Central memory CD8-positive, alpha-beta T cell (primary cell): Measurements from ENCODE around the gene THADA.

Experiments
- ATAC-seq: fragments of 150-1000 bp; cut with Tn5 transposase; replicated peaks from 2 replicates; pipeline ENCODE4 v1.10.0; 2022; ENCODE audit warnings: mild to moderate bottlenecking, moderate FRiP score, moderate number of reproducible peaks; ENCODE audit not compliant: poor library complexity, severe bottlenecking; ENCODE audit errors: extremely low read depth
- DNase-seq, 2 donors: peaks; one replicate each; pipeline ENCODE4 v3.0.0; 2021; ENCODE audit warnings: low spot score in 2 of 2
- H3K27ac Mint-ChIP-seq: one replicate; pipeline ENCODE4 v1.8.0; 2022; ENCODE audit warnings: low read depth, mild to moderate bottlenecking, moderate library complexity, mixed read lengths
- H3K27me3 Mint-ChIP-seq: one replicate; pipeline ENCODE4 v1.8.0; 2022; ENCODE audit warnings: mixed read lengths
- H3K36me3 Mint-ChIP-seq: one replicate; pipeline ENCODE4 v1.8.0; 2022; ENCODE audit warnings: mild to moderate bottlenecking, moderate library complexity, mixed read lengths; ENCODE audit not compliant: insufficient read depth
- H3K4me1 Mint-ChIP-seq: one replicate; pipeline ENCODE4 v1.8.0; 2022; ENCODE audit warnings: mixed read lengths
- H3K4me3 Mint-ChIP-seq: one replicate; pipeline ENCODE4 v1.8.0; 2022; ENCODE audit warnings: mild to moderate bottlenecking, moderate library complexity, mixed read lengths
- H3K9me3 Mint-ChIP-seq: one replicate; pipeline ENCODE4 v1.8.0; 2022; ENCODE audit warnings: mixed read lengths

THADA gene

DNA sequence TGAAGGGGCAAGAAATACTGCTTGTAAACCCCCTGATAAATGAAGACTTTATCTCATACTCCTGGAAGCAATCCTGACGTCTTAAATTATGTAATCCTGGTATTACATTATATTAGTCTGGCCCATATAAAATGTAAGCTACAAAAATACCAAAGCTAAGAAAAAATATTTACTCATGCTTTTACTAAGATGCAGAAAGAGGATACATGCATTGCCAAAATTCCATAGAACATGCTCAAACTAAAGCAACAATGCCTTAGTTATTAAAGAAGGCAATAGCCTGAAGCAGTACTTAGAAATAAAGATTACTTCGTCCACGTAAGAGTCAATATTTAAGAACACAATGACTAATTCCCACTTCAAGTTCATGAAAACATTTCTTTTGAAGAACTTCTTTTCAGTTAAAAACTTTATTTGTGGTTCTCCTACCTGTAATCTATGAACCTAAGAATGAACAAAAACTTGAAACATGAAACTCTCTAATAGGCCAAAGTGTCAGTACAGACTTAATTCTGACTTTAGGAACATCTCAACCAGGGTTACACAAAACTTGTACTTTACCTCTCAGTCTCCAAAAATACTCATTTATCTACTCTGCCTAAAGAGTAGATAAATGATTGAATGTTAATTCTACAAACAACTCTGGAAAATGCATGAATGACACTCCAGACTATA lies 117.3 kb downstream of the THADA start:
- H3K27ac Mint-ChIP-seq, result no peak overlapping the region
- H3K4me3 Mint-ChIP-seq, result no peak overlapping the region
- H3K36me3 Mint-ChIP-seq, result no peaks in the 10 kb centered on the region
- no peaks in the 10 kb centered on the region for H3K27me3 Mint-ChIP-seq
- H3K4me1 Mint-ChIP-seq, result peaks cover 9% of the 10 kb centered on the region
- ATAC-seq (no peak), DNase-seq (no peak)
- H3K9me3 Mint-ChIP-seq, result no peaks in the 10 kb centered on the region

DNA sequence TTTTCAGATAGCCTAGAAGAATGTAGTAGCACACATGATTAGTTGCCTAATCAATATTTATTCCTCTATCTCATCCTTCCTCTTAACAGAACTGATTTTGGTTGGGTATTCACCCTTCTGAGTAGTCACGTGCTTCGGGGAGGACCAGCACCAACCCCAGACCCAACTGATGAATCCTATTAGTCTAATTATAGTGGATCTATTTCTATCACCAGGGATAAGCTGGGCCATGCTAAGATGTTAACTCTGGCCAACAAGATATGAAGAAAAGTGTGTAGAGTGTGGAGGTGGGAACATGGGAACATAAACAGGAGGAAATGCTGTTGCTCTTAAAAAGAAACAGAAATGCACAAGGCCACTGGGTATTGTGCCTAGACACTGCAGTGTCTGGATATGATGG lies 119.9 kb downstream of the THADA start:
- no peaks in the 10 kb centered on the region for H3K27me3 Mint-ChIP-seq
- H3K27ac Mint-ChIP-seq, result no peak overlapping the region
- no peaks in the 10 kb centered on the region for H3K9me3 Mint-ChIP-seq
- ATAC-seq (no peak), DNase-seq (no peak)
- H3K36me3 Mint-ChIP-seq, result no peaks in the 10 kb centered on the region
- H3K4me3 Mint-ChIP-seq, result no peak overlapping the region
- no peaks in the 10 kb centered on the region for H3K4me1 Mint-ChIP-seq

DNA sequence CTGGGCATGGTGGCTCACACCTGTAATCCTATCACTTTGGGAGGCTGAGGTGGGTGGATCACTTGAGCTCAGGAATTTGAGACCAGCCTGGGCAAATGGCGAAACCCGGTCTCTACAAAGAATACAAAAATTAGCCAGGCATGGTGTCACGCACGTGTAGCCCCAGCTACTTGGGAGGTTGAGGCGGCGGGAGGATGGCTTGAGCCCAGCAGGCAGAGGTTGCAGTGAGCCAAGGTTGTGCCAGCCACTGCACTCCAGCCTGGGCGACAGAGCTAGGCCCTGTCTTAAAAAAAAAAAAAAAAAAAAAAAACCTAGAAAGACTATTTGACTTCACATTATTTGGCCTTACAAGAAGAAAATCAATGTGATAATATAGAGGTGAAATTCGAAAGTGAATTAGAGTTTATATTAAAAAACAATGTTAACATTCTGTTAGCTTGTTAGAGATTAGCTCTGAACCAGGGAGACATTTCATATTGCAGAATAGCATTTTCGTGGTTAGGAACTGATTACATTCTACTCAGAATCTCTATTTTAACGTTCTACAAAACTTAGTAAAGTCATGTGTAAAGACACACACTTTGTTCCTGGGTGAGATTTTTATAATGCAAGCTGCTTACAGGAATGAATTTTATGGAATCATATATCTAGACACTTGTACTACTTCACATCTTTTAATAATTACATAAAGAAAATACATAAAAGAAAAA lies 120.5 kb downstream of the THADA start:
- no peaks in the 10 kb centered on the region for H3K36me3 Mint-ChIP-seq
- no peak for ATAC-seq
- no peaks in the 10 kb centered on the region for H3K27me3 Mint-ChIP-seq
- H3K4me1 Mint-ChIP-seq, result no peaks in the 10 kb centered on the region
- H3K27ac Mint-ChIP-seq, result no peak overlapping the region
- H3K9me3 Mint-ChIP-seq, result no peaks in the 10 kb centered on the region
- H3K4me3 Mint-ChIP-seq, result no peak overlapping the region
- no peak for DNase-seq

DNA sequence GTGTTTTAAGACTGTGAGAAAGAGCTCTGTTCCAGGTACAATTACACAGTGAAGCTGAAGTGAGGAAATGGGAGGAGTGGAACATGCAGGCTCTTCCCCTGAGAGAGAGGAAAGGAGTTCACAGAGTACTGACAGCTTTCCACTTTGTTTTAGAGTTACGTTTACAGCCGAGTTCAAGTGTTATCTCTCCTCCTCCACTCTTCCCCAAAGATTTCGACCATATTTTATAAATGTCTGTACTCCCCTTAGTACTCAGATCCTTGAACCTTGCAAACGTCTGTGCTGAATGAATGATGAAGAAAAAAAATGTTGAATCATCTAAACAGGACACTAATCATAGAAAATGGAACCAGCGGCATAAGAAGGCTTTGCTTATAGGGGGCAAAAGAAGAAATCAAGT lies 121.6 kb downstream of the THADA start:
- ATAC-seq, result no peak
- Mint-ChIP-seq H3K27ac (no peak overlapping the region), H3K4me3 (no peak overlapping the region), H3K27me3 (no peaks in the 10 kb centered on the region), H3K9me3 (no peaks in the 10 kb centered on the region), H3K4me1 (no peaks in the 10 kb centered on the region), H3K36me3 (no peaks in the 10 kb centered on the region)
- DNase-seq, result no peak

DNA sequence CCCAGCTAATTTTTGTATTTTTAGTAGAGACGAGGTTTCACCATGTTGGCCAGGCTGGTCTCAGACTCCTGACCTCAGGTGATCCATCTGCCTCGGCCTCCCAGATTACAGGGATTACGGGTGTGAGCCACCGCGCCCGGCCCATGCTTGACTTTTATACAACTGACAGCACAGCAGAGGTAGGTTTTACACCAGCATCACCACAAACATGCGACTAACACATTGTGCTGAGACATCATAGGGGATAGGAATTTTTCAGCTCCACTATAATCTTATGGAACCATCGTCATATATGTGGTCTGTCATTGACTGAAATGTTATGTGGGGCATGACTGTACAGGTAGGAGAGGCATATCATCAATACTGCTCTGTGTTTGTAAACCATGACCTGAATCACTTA lies 122.1 kb downstream of the THADA start:
- Mint-ChIP-seq H3K36me3 (peaks cover 1% of the 10 kb centered on the region), H3K4me1 (no peaks in the 10 kb centered on the region), H3K27me3 (no peaks in the 10 kb centered on the region), H3K9me3 (no peaks in the 10 kb centered on the region), H3K27ac (no peak overlapping the region), H3K4me3 (no peak overlapping the region)
- ATAC-seq (no peak), DNase-seq (no peak)

DNA sequence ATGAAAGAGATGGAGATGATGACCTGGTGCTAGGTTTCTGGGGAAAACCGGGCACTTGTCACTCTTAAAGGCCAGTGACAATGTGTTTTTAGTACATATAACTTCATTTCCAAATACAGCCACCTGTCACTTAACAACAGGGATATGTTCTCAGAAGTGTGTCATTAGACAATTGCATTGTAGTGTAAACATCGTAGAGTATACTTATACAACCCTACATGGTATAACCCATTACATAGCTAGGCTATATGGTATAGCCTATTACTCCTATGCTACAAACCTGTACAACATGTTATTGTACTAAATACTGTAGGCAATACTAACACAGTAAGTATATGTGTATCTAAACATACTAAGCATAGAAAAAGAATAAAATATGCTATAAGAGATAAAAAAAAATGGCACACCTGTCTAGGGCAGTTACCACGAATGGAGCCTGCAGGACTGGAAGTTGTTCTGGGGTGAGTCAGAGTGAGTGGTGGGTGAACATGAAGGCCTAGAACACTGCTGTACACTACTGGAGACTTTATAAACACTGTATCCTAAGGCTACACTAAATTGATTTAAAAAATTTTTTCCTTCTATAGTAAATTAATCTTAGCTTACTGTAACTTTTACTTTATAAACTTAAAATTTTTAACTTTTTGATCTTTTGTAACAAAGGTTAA lies 123.2 kb downstream of the THADA start:
- H3K27ac Mint-ChIP-seq, result no peak overlapping the region
- H3K4me3 Mint-ChIP-seq, result no peak overlapping the region
- H3K9me3 Mint-ChIP-seq, result no peaks in the 10 kb centered on the region
- no peaks in the 10 kb centered on the region for H3K27me3 Mint-ChIP-seq
- ATAC-seq (no peak), DNase-seq (no peak)
- H3K4me1 Mint-ChIP-seq, result no peaks in the 10 kb centered on the region
- peaks cover 1% of the 10 kb centered on the region for H3K36me3 Mint-ChIP-seq

DNA sequence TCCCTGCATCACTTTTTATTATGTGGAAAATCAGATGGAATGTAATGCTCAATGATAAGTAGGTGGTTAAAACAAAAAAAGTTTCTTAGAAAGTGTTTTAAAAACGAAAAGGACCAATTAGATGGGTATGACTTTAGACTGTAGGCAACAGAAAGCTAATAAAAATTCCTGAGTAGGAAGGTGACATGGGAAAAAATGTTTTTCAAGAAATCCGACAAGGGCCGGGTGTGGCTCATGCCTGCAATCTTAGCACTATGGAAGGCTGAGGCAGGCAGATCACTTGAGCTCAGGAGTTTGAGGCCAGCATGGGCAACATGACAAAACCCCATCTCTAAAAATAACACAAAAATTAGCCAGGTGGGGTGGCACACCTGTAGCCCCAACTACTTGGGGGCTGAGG lies 126.1 kb downstream of the THADA start:
- Mint-ChIP-seq H3K9me3 (no peaks in the 10 kb centered on the region), H3K4me3 (no peak overlapping the region), H3K27ac (no peak overlapping the region), H3K36me3 (peaks cover 2% of the 10 kb centered on the region), H3K27me3 (no peaks in the 10 kb centered on the region), H3K4me1 (no peaks in the 10 kb centered on the region)
- DNase-seq (no peak), ATAC-seq (no peak)

DNA sequence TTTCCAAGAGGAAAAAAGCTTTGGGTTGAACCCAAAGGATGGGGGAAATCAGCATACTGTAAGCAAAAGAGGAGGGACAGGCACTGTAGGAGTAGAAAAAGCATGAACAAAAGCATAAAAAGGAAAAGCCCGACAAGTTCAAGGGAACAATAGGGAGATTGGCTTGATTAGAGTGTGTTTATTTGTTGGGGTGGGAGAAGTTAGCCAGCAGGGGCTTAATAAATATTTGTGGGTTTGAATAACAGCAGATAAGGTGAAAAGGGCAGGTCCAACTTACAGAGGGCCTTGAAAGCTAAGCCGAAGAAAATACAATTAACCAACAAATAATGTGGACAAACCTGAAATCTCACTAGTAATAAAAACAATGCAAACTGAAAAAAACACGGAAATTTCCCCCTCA lies 126.7 kb downstream of the THADA start:
- Mint-ChIP-seq H3K4me1 (no peaks in the 10 kb centered on the region), H3K27me3 (no peaks in the 10 kb centered on the region), H3K9me3 (no peaks in the 10 kb centered on the region), H3K27ac (no peak overlapping the region), H3K4me3 (no peak overlapping the region), H3K36me3 (peaks cover 2% of the 10 kb centered on the region)
- ATAC-seq (no peak), DNase-seq (no peak)

DNA sequence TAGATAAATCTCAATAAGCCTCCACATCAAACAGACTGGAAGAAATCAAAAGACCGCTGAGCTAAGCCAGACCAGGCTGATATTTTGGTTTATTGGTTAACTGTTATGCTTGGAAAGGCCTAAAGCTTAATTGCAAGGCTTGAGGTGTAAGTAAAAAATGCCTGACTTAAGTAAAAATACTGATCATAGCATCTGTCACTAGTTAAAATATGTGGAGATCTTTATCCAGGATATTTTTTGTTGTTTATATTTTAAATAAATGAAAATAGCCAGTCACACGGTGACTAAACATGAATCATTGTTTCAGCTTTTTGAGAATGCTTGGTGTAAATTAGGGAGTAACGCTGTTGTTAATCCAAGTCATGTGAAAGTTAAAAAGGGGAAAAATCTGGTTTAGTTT lies 127.9 kb downstream of the THADA start:
- H3K4me3 Mint-ChIP-seq, result no peak overlapping the region
- H3K27me3 Mint-ChIP-seq, result no peaks in the 10 kb centered on the region
- H3K9me3 Mint-ChIP-seq, result no peaks in the 10 kb centered on the region
- DNase-seq, result no peak
- peaks cover 2% of the 10 kb centered on the region for H3K36me3 Mint-ChIP-seq
- no peak for ATAC-seq
- no peaks in the 10 kb centered on the region for H3K4me1 Mint-ChIP-seq
- no peak overlapping the region for H3K27ac Mint-ChIP-seq

DNA sequence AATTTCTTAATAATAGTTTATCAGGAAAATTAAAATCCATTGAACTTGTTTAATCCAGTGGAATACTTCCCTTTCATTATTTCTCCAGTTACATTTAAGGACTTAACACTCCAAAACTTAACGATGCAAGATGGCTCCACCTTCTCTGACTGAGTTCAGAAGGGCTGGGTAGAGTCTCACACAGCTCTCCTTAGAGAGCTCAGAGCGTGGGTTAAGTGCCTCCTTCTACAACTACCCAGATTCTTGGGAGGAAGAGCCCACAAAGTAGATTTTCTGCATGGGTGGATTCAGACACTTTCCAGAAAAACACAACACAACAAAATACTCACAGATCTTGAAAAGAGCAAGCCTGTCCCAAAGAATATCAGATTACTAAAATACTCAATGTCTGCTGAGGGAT lies 130.6 kb downstream of the THADA start:
- Mint-ChIP-seq H3K4me3 (no peak overlapping the region), H3K27ac (no peak overlapping the region), H3K36me3 (peaks cover 4% of the 10 kb centered on the region), H3K27me3 (no peaks in the 10 kb centered on the region), H3K4me1 (peaks cover 5% of the 10 kb centered on the region), H3K9me3 (no peaks in the 10 kb centered on the region)
- DNase-seq (no peak), ATAC-seq (no peak)

DNA sequence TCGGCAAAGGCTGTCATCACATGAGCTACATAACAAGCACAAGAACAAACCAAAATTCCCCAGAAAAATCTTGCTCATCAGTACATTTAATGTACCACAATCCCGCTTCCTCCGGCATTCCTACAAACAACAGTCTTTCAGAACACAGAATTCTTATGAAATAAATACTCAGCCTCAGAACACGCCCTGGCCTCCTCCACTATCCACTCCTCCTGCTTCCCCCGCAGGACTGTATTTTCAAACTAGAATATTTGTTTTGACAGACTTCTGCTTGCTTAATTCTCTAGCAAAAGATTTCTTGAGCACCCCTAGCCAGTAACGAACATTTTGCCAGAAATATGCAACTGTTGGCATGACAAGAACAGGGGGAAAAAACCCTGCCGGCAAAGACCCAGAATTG lies 131.2 kb downstream of the THADA start:
- H3K36me3 Mint-ChIP-seq, result peaks cover 4% of the 10 kb centered on the region
- peaks cover 5% of the 10 kb centered on the region for H3K4me1 Mint-ChIP-seq
- DNase-seq (no peak), ATAC-seq (no peak)
- no peaks in the 10 kb centered on the region for H3K27me3 Mint-ChIP-seq
- no peak overlapping the region for H3K27ac Mint-ChIP-seq
- no peak overlapping the region for H3K4me3 Mint-ChIP-seq
- no peaks in the 10 kb centered on the region for H3K9me3 Mint-ChIP-seq

DNA sequence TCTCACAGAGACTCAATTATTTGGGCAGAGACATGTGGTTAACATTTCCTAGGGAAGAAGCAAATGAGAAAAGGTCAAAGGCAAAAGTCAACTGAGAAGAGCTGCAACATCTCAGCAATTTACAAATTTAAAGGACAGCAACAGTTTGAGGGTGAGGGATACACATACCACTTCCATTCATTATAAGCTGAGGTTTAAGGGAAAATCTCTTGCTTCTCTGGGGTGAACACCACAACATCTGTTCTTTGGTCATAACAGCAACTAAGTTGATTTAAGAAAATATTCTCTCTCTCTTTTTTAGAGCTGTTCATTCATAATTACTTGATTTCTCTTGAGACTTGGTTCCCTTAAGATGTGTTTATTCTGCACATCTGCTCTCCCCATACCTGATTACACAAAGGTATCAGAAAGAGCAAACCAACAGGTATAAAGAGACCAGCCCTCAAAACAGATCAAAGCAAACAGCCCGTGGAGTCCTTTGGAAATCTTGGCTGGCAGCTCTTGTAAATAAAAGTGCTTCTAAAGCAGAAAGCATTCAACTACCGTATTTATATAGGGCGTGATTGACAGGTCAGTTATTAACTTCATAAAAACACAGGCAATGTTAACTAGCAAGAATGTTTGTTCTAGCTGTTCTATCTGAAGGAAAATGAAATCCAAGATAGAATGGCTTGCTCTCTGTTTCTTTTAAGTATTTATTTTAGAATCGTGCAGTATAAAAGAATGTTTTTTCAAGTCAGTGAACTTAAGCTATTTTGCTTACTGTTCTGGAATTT lies 132.8 kb downstream of the THADA start:
- no peak overlapping the region for H3K27ac Mint-ChIP-seq
- H3K4me1 Mint-ChIP-seq, result peaks cover 10% of the 10 kb centered on the region
- H3K9me3 Mint-ChIP-seq, result no peaks in the 10 kb centered on the region
- ATAC-seq (no peak), DNase-seq (no peak)
- H3K27me3 Mint-ChIP-seq, result no peaks in the 10 kb centered on the region
- H3K4me3 Mint-ChIP-seq, result no peak overlapping the region
- peaks cover 3% of the 10 kb centered on the region for H3K36me3 Mint-ChIP-seq
